Hepatic stellate cell (primary cell): ENCODE data around the gene VTCN1.
"Not testable (repeated sequence)": the region's sequence is repeated elsewhere in the genome, so short reads cannot be mapped to it uniquely, and the experiment has no call there.

Source experiments
- DNase-seq: peaks from one replicate; pipeline ENCODE4 v3.0.0; 2011; ENCODE audit warnings: low spot score

VTCN1 gene

DNA sequence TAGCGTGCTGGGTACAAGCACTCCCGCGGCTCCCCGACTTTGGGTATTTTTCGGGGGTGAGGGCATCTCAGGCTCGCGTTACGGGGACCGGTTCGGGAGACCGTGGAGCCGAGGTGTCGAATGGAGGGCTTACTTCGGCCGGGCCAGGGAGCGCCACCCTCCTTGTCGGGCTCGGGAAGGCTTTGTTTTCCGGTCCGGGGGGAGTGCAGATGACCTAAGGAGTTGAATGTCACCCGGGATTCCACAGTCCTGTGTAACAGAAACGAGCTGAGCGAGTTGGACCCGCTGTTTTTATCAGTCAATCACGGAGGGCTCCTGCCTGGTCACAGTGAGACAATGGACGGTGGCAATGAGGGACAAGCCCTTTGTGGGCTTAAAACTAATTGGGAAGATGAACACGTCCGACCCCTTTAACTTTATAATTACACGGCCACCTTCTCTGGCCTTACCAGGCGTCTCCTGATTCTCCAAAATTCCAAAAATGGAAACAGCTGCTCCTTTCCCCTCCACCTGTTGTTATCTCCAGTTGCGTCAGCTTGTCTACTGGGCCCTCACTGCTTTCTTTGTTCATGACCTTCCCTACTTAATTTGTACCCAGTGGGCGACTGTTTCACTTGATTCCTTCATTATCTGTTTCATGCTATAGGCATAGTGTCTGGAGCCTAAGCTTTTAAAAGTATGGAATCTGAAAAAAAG, 88.2 kb downstream of the VTCN1 start:
- no peak for DNase-seq

DNA sequence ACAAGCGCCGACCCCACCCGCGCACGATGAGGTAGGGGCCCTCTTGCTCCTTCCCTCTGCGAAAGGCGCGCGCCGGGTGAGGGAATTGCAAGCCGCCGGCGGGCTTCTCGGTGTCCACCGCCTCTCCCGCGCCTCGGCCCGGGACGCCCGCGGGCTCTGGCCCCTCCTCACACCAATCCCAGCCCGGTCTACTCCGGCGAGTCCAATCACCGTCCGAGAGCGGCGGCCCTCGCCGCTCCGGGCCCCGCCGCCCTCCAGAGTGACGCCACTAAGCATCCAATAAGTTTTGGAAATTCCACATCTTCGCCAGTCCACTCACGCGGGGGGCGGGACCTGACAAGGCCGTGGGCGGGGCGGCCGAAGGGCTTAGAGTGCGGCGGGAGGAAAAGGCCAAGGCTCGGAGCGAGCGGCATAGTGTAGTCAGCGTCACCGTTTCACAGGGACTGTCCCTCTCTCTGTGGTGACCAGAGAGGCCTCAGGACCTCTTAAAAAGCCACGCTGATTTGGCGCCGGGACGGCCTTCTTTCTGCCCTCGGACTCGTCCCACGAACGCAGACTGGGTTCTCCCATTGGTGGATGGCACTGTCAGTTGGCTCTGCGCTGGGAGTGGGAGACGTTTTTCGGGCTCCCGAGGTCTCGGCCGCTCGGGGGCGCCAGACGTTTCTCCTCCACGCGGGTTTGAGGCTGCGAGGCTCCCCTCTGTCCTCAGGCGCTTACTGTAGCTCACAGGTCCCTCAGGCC, 89.0 kb downstream of the VTCN1 start, which contains the start of gene TRIM45:
TSS of gene TRIM45 (minus strand) at position 161 of the 741 bp plus-strand sequence. CDS start 548 bp downstream, outside the sequence.
- DNase-seq: peak; percentile 97

DNA sequence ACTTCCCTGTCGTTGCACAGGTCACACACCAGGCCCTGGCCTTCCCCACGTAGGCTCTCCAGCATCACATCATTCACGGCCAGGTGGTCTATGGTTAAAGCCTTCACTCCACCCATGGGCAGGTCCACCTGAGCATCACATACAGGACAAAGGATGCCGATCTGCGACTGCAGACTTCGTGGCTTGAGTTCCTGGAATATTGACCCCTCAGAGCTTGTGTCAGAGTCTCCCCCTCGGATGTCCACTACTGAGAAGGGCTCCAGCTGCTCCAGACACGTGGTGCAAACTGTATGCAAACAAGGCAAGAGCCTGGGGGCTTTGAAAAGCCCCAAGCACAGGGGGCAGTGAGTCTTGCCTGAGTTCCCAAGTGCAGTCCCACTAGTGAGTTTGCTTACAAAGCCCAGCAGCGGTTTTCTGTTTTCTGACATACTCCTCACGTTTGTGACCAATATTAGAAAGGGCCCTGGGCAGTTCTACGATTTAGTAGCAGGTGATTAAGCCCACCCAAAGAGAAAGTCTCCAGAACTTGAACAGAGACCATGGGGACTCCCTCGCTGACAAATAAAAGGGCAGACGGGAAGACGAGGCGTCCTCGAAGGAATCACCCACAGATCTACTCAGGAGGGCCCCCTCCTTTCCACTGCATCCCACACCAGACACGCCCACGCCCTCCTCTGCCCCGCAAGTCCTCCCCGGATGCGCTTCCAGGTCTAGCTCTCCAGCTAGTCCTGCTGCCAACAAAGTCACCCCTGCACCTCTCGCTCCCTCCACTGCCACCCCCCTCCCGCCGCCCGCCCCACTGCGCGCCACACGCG, 89.7 kb downstream of the VTCN1 start:
- peak; percentile 48 for DNase-seq

DNA sequence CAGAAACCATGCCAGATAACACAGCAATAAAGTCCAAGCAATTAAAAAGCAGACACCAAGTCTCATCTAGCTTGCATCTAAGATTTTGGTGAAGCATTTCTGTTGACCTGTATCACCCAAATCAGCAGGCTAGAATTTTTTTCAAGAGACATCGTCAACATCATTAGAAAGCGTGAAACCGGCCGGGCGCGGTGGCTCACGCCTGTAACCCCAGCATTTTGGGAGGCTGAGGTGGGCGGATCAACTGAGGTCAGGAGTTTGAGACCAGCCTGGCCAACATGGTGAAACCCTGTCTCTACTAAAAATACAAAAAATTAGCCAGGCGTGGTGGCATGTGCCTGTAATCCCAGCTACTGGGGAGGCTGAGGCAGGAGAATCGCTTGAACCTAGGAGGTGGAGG, 91.6 kb downstream of the VTCN1 start:
- DNase-seq: not testable (repeated sequence)

DNA sequence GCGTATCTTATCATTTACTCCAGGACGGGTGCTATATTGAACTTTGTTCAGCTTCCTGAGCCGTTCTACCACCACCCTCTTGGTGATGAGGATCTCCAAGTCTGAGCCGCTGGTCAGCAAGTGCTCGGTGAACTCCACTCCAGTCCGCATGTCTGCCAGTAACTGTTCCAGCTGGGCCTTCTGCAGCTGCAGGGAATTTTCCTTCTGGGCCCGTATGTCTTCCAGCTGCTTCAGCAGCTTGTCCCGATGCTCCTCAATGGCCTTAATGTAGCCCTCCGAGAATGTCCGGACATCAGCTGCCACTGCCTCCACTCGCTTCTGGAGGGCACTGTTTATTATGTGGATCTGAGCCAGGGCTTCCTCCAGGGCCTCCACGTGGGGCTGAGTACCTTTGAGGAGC, 92.6 kb downstream of the VTCN1 start:
- no peak for DNase-seq

DNA sequence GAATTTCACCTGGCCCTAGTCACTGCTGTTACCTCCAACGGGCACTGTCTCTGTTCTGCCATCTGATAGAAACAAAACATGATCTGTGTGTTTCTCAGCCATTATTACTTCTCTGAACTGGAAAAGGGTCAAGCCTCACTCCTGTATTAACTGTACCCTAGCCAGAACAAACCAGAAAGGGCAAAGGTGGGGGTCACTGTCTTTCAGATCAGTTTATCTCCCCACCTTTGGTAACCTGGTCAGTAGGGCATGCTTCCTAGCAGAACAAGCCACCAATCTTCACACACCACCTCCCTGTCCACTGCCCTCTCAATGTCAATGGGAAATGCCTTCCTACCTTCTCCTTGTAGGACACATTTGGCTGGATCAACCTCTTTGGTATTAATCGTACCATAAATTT, 93.0 kb downstream of the VTCN1 start:
- no peak for DNase-seq

DNA sequence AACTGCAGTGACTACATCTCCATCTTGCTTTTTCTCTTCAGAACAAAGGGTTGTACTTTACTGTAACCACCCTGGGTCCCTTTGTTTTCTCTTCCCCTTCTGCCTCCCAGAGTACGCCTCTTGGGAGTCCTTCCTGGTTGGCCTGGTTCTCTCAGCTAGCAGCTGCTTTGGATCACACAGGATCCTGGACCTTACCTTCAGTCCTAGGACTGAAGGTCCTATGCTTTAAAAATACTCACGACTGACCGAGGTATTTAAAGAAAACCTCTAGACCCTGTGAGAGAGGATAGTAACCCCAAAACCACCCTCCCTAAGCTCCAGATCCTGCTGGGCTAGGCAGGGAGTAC, 94.0 kb downstream of the VTCN1 start:
- DNase-seq: no peak

DNA sequence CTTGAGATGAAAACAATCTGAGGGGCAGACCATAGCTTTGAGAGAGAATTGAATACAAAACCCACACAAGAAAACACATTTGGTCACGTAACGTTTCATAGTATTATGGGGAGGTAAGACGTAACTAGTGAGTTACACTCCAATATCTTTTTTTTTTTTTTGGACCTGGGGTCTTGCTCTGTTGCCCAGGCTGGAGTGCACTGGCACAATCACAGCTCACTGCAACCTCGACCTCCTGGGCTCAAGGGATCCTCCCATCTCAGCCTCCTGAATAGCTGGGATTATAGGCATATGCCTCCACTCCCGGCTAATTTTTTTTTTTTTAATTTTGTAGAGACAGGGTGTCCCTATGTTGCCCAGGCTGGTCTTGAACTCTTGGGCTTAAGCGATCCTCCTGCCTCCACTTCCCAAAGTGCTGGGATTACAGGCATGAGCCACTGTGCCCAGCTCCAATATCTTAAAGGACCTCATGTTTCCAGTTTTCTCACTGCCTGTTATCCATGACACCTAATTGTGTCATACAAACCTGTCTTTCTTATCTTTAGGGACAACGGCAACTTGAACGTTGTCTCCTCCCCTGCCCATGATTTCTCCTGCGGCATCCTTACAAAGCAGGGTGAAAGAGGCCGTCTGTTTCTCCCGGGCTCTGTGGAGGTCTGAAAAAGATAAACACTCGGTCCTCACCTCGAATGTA, 94.5 kb downstream of the VTCN1 start:
- DNase-seq: no peak

DNA sequence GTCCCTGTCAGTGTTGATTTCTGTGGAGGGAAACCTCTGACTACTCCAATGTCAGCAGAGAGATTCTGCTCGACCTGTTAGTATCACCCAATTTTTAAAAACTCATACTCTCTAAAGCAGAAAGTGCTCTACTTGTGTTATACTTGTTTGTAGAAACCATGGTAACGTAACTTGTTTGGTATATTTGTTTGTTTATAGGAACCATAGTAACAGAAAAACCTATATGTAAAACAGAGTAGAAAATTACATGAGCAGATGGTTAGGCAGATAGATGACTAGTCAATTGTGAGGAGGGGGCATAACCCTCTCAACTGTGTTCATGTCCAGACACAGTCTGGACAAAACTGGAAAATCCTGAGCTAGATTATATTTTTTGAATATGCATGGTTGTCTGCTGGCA, 95.8 kb downstream of the VTCN1 start:
- DNase-seq: no peak

DNA sequence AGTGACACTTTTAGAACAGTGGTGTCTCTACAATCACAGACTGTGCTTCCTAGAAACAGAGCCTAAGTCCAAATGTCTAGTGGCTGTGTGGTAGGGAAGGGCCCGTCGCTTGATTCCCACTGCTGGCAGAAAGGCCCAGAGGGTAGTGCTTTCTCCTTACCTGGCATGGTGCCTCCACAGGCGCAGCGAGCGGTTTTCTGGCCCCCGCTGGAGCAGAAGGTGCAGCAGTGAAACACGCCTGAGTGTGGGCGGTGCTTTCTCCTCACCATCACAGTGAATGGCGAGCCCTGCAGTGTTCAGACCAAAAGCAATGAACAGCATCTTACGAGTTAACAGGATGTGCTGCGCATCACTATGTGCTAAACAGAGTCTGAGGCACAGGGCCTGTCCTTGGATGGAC, 97.5 kb downstream of the VTCN1 start:
- DNase-seq: no peak

DNA sequence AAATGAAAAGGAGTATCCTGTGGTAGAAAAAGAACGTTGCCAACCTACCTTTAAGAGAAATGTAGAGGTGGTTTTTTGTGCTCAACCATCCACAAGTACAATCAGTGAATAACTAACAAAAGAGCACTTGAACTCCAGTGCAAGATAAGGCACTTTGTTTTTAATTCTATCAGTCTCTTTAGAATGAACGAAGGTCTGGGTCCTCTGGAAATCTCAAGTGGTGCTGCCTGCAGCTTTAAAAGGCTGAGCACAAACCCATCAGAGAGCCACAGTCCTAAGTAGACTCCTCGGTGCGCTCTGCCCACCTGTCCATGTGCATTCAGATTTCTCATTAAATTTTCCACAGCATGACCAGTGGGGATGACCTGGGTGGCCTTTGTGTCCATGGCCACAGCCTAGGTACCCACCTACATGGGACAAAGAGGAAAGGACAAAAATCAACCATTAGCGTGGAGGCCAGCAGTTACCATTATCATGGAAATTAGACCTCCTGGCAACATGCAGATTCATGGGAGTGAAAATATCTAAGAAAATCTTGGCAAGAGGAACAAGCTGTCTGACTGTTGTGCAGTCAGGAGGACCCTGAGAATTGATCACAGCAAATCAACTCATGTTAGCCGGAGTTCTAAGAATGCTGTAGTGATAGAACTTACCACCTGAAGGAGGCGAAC, 98.5 kb downstream of the VTCN1 start:
- DNase-seq: no peak

DNA sequence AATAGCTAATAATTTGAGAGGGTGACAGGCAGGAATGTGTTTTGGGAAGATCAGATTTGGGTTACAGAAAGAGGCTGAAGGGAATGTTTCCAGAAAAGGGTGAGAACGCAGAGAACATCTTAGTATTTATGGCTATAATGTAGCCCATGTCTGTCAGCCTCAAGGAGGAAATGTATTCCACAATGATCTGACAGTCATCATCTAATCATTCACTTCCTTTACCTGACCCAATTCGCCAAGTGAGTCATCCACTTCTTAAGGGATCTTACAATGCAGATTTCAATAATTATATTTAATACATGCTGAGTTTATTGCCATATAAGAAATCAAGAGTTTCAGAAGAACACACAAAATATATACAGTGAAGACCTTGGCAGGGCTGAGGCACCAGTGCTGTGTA, 100.0 kb downstream of the VTCN1 start:
- DNase-seq: no peak

DNA sequence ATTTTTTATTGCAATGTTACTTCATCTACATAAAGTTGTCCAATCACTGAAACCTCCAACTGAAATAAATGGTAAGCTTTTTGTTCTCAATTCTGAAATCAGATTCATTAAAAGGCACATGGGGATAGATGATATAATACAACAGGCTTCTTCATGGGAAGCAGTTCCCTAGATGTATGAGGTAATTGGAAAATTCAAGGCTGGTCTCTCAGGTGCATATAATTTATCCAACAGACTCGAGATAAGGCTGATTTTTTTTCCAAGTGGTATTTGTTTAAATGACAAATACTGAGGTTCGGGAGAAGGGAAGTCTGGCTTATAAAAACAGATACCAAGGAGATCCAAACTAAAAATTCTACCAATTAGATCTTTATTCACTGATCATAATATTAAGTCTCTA, 103.4 kb downstream of the VTCN1 start:
- no peak for DNase-seq

DNA sequence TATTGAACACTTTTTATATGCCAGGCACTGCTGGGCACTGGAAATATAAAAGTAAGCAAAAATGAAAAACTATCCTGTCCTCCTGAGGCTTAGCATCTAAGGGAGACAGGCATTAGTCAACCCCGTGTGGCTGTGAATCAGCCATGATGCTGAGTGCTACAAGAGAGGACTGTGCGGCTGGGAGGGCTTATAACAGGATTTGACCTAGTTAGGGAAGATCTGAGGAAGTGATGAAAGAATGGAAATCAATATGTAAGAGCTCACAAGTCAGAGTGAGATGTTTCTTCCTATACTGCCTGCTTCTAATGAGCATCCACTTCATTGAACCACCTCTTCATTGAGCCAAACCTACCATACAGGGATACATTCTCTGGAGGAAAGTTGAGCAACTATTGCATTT, 104.2 kb downstream of the VTCN1 start:
- DNase-seq: no peak

DNA sequence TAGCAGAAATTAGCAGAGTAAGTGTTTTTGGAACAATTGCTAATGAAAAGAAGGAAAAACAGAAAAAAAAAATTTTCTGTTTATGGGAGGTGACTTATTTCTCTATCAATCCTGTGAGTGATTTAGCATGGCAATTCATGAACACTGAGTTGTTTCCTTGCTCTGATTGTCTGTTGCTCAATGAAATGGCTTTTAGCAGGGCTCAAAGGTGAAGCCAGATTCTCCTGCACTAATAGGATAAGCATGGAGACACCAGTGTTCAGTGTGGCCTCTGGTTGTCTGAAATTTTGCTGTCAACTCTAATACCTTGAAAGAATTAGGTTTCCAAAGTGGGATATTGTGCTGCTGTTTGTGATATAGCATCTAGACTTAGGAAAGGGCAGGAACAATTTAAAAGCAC, 105.0 kb downstream of the VTCN1 start:
- DNase-seq: no peak

DNA sequence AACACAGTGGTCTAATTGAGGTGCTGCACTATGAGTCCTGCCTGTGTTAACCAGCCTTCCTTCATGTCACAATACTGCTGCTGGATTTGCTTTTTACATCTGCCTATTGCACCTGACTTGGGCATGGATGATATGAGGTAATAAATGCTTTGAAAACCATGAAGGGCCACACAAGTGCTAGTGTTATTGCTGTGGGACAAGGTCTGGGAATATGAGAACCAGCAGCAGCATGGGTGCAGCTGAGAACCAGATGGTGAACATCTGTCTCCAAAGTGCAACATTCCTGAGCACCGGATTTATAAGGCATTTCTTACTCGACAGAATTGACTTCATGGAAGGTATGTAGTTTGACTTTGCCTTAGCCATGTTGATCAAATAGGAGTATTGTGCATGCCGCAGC, 105.7 kb downstream of the VTCN1 start:
- DNase-seq: no peak

DNA sequence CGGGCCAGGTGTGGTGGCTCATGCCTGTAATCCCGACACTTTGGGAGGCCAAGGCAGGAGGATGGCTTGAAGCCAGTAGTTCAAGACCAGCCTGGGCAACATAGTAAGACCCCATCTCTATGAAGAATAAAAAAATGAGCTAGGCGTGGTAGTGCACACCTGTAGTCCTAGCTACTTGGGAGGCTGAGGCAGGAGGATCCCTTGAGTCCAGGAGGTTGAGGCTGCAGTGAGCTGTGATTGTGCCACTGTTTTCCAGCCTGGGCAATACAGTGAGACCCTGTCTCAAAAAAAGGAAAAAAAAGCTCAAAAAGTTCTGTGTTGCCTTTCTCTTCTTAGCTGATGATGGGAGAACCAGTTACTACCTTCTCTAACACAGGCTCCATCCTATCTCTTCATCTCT, 108.9 kb downstream of the VTCN1 start:
- not testable (repeated sequence) for DNase-seq

DNA sequence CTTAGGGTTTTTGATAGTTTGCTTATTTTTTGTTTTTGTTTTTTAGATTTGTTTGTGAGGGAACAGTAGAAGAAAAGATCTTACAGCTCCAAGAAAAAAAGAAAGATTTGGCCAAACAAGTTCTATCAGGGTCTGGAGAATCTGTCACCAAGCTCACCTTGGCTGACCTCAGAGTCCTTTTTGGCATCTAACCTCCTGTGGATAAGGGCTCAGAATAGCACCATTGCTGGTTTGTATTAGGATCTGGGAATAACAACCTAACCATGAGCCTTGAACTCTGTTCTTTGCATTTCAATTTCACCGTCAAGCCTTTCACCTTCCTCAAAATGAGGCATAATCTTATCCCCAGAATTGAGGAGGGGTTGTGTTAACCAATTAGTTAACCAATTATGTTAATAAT, 109.4 kb downstream of the VTCN1 start:
- no peak for DNase-seq

DNA sequence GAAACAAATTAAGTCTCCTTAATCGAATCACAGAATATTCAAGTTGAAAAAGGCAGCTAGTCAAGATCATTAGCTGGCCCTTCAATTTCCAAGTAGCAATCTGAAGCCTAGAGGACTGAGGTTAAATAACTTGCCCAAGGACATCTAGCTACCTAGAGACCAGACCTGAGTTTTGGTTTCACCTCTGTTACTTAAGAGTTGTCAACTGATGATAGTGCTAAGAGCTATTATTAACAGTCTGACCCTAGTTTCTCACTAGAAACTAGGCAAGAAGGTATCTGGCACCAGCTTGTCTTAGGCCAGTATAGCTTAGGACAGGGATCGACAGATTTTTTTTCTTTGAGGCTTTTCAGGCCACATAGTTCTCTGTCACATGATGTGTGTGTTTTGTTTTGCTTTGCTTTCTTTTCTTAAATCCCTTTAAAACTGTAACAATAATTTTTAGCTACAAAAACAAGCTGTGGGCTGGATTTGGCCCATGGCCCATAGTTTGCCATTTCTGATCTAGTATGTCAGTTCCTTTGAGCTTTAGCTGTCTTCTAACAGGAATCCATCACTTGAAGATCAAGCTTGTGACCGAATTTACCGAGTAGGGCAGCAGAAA, 112.3 kb downstream of the VTCN1 start:
- DNase-seq: no peak

DNA sequence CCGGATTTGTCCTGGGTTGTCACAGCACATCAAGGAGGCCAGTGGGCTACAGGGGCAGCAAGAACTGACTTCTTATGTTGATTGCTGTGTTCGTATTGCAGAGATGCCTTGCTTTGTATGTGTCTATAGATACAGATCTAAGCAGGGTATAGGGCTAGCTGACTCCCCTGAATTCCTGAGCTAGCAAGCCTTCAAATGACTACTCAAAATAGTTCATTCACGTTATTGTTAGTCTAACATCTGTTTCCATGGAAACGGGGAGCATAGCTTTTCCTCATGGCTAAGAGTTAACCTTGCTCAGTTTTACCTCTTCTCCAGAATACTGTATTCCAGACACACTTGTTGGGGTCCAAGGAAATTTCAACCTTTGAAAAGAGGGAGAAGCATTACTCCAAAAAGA, 113.3 kb downstream of the VTCN1 start:
- peak; percentile 12 for DNase-seq

DNA sequence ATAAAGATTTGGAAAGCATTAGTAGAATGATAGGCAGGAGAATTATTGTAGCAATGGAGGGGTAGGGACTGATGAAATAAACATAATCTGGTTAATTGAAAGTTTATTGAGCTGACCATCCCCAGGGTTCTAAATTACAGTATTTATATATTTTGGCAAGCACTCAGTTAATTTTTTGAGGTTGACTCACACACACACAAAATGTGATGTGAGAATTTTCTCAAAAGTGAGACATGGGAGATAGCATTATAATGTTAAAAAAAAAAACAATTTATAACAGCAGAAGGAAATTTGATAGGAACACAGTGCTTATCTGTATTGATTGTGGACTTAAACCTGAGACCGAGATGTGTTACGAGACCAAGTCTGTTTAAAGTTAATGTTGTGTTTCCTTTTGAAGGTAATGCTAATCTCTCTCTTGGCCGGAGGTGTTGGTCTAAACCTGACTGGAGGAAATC, 113.7 kb downstream of the VTCN1 start:
- no peak for DNase-seq
